ENCODE data around the gene ZNF136. TPM values are rescaled to one million over a fixed set of nuclear protein-coding genes. Genes with fewer than 3 reads are reported as not detected.

Gene ZNF136
- total RNA-seq, 3 donors from 2014 or later: 11.5 to 22.0 (median 12.8) TPM

GRCh38 chr19:12140545-12141404 lies 22.1 kb upstream of the ZNF136 start:
- intact Hi-C loops (cut with DNase I; ENCODE audit: low total_unique reads): no loop called here
- peak overlapping the region; percentile 62 to 94 for H3K27ac ChIP-seq
- DNase-seq (ENCODE audit: low spot score in 2 of 2): peak; percentile 77 to 91

DNA sequence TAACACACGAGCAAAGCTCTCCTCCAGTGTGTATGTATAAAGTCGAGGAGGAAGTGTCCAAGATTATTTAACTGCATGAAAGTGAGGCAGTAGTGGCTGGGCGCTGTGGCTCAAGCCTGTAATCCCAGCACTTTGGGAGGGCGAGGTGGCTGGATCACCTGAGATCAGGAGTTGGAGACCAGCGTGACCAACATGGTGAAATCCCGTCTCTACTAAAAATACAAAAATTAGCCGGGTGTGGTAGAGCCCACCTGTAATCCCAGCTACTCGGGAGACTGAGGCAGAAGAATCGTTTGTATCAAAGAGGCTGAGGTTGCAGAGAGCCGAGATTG lies 21.5 kb upstream of the ZNF136 start:
- peak overlapping the region in 1 of 3 donors; percentile 90 for H3K4me3 ChIP-seq
- H3K9me3 ChIP-seq: peaks cover 2 to 6% of the 10 kb centered on the region in 2 donors
- peaks cover 9 to 11% of the 10 kb centered on the region in 2 donors for H3K4me1 ChIP-seq
- no peaks in the 10 kb centered on the region for H3K27me3 ChIP-seq
- H3K27ac ChIP-seq: no peak overlapping the region
- intact Hi-C loops (cut with DNase I; ENCODE audit: low total_unique reads): no loop called here
- no peaks in the 10 kb centered on the region for H3K36me3 ChIP-seq
- no peak for DNase-seq (ENCODE audit: low spot score in 2 of 2)
- TF ChIP-seq POLR2AphosphoS5 (IDR thresholded peaks at IDR 0.05) (no peak), POLR2A (IDR thresholded peaks at IDR 0.05) (no peak)
- TF ChIP-seq, protein P1, sequence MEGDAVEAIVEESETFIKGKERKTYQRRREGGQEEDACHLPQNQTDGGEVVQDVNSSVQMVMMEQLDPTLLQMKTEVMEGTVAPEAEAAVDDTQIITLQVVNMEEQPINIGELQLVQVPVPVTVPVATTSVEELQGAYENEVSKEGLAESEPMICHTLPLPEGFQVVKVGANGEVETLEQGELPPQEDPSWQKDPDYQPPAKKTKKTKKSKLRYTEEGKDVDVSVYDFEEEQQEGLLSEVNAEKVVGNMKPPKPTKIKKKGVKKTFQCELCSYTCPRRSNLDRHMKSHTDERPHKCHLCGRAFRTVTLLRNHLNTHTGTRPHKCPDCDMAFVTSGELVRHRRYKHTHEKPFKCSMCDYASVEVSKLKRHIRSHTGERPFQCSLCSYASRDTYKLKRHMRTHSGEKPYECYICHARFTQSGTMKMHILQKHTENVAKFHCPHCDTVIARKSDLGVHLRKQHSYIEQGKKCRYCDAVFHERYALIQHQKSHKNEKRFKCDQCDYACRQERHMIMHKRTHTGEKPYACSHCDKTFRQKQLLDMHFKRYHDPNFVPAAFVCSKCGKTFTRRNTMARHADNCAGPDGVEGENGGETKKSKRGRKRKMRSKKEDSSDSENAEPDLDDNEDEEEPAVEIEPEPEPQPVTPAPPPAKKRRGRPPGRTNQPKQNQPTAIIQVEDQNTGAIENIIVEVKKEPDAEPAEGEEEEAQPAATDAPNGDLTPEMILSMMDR (IDR thresholded peaks at IDR 0.05): no peak

More at GRCh38 chr19:12140545-12141404, 22.1 kb upstream of the ZNF136 start:
- Histone ChIP-seq H3K27me3 (no peaks in the 10 kb centered on the region), H3K36me3 (no peaks in the 10 kb centered on the region), H3K4me3 (peak overlapping the region; percentile 75 to 90 (median 82)), H3K9me3 (peaks cover 0 to 6% of the 10 kb centered on the region in 2 donors), H3K4me1 (peaks cover 9 to 11% of the 10 kb centered on the region in 2 donors)
- TF ChIP-seq, protein P1 (IDR thresholded peaks at IDR 0.05): peak; percentile 80 to 97 (median 93)
- TF ChIP-seq POLR2A (IDR thresholded peaks at IDR 0.05): no peak
- TF ChIP-seq POLR2AphosphoS5 (IDR thresholded peaks at IDR 0.05): peak; percentile 49 to 58 (median 50)

DNA sequence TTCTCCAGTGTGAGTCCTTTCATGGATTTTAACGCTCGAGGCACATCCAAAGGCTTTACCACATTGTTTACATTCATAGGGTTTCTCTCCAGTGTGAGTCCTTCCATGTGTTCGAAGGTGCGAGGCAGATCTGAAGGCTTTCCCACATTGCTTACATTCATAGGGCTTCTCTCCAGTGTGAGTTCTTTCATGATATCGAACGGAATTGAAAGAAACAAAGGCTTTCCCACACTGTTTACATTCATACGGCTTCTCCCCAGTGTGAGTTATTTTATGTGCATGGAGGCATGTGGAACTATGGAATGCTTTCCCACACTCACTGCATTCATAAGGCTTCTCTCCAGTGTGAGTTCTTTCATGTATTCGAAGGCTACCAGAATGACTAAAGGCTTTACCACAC lies 17.5 kb upstream of the ZNF136 start:
- Histone ChIP-seq H3K36me3 (no peaks in the 10 kb centered on the region), H3K27me3 (no peaks in the 10 kb centered on the region), H3K27ac (no peak overlapping the region), H3K4me3 (no peak overlapping the region), H3K4me1 (peaks cover 5 to 8% of the 10 kb centered on the region in 2 donors), H3K9me3 (peaks cover 6 to 7% of the 10 kb centered on the region in 2 donors)
- TF ChIP-seq POLR2AphosphoS5 (IDR thresholded peaks at IDR 0.05): no peak
- TF ChIP-seq, protein P1 (IDR thresholded peaks at IDR 0.05): no peak
- no peak for TF ChIP-seq POLR2A (IDR thresholded peaks at IDR 0.05)
- intact Hi-C loops (cut with DNase I; ENCODE audit: low total_unique reads): no loop called here
- DNase-seq (ENCODE audit: low spot score in 2 of 2): no peak

DNA sequence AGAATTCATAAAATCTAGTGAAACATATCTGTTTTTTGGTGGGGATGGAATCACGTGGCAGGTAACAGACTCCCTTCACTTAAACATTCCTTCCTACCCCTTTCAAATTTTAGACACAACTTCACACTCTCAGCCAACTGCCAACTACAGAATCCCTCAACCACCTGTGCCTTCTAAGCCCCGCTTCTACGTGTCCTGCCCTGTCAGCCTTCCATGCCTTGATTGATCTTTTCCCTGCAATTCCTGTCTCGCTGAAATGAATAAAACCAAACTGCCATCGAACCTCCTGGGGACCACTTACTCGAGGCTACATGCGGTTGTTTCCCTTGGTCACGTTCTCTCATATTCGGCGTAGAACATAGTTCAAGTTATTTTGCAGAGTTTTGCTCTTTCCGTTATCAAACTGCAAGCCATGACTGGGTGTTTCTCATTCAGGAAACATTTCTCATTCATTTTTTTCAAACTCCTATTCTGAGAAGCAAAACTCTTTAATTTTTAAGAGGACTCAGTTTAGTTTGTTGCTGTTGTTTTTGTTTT lies 7.5 kb upstream of the ZNF136 start:
- peak overlapping the region; percentile 83 to 93 for H3K27ac ChIP-seq
- H3K9me3 ChIP-seq: no peaks in the 10 kb centered on the region
- TF ChIP-seq POLR2A (IDR thresholded peaks at IDR 0.05) (no peak), POLR2AphosphoS5 (IDR thresholded peaks at IDR 0.05) (no peak)
- TF ChIP-seq, protein P1 (IDR thresholded peaks at IDR 0.05): no peak
- no peak for DNase-seq (ENCODE audit: low spot score in 2 of 2)
- intact Hi-C loops (cut with DNase I; ENCODE audit: low total_unique reads): no loop called here
- no peaks in the 10 kb centered on the region for H3K27me3 ChIP-seq
- no peaks in the 10 kb centered on the region for H3K4me1 ChIP-seq
- H3K36me3 ChIP-seq: no peaks in the 10 kb centered on the region
- H3K4me3 ChIP-seq: peak overlapping the region; percentile 79 to 98 (median 97)

All from breast epithelium (tissue), 4 donors.